A172 (cell line): ENCODE measurements around the gene CALN1. TPM values are rescaled to one million over a fixed set of nuclear protein-coding genes. Genes with fewer than 3 reads are reported as not detected.
A peak's percentile ranks its signal among the peaks of the same experiment; 100 is the strongest.

Experiments used
- DNase-seq: peaks from one replicate; pipeline ENCODE4 v3.0.0-alpha.2; 2015; ENCODE audit warnings: low spot score
- total RNA-seq: library from RNA; depleted of rRNA; stranded (reverse); fragments of >200 nt; shearing (Covaris generic); gene quantifications from 2 replicates; pipeline ENCODE4 v1.2.3, GENCODE V29; 2014

Gene CALN1
- total RNA-seq, 1 experiment from 2014 or later: not detected

- peak; percentile 7 for DNase-seq
These were observed 86.6 kb downstream of the CALN1 start for GRCh38 chr7:72325561-72325960.

- DNase-seq: no peak
These were observed 90.5 kb downstream of the CALN1 start for GRCh38 chr7:72321637-72322036.

GRCh38 chr7:72321081-72321480 is 91.1 kb downstream of the CALN1 start:
- DNase-seq: no peak

GRCh38 chr7:72317341-72317740 is 94.8 kb downstream of the CALN1 start:
- DNase-seq: no peak

GRCh38 chr7:72316148-72316547 is 96.0 kb downstream of the CALN1 start:
- DNase-seq: no peak

- no peak for DNase-seq
These were observed 98.2 kb downstream of the CALN1 start for GRCh38 chr7:72313906-72314305.

- no peak for DNase-seq
These were observed 101.8 kb downstream of the CALN1 start for GRCh38 chr7:72310301-72310700.

- DNase-seq: no peak
These were observed 102.7 kb downstream of the CALN1 start for GRCh38 chr7:72309476-72309875.

- no peak for DNase-seq
These were observed 103.2 kb downstream of the CALN1 start for GRCh38 chr7:72308986-72309385.

GRCh38 chr7:72307566-72307965 is 104.6 kb downstream of the CALN1 start:
- no peak for DNase-seq

GRCh38 chr7:72298912-72299311 is 113.2 kb downstream of the CALN1 start:
- DNase-seq: no peak

- no peak for DNase-seq
These were observed 114.0 kb downstream of the CALN1 start for GRCh38 chr7:72298091-72298490.

GRCh38 chr7:72297636-72298035 is 114.5 kb downstream of the CALN1 start:
- DNase-seq: no peak

GRCh38 chr7:72292794-72293193 is 119.3 kb downstream of the CALN1 start:
- no peak for DNase-seq

- DNase-seq: no peak
These were observed 120.0 kb downstream of the CALN1 start for GRCh38 chr7:72292118-72292517.

- DNase-seq: no peak
These were observed 125.6 kb downstream of the CALN1 start for GRCh38 chr7:72286519-72286918.

GRCh38 chr7:72283309-72283708 is 128.8 kb downstream of the CALN1 start:
- no peak for DNase-seq

GRCh38 chr7:72281308-72281707 is 130.8 kb downstream of the CALN1 start:
- DNase-seq: no peak

GRCh38 chr7:72279203-72279602 is 132.9 kb downstream of the CALN1 start:
- DNase-seq: no peak

- no peak for DNase-seq
These were observed 133.6 kb downstream of the CALN1 start for GRCh38 chr7:72278550-72278949.

- no peak for DNase-seq
These were observed 136.6 kb downstream of the CALN1 start for GRCh38 chr7:72275382-72276070.

GRCh38 chr7:72272479-72272878 is 139.7 kb downstream of the CALN1 start:
- no peak for DNase-seq

GRCh38 chr7:72268796-72269195 is 143.3 kb downstream of the CALN1 start:
- no peak for DNase-seq

- DNase-seq: no peak
These were observed 144.0 kb downstream of the CALN1 start for GRCh38 chr7:72268090-72268489.
